SW 1271 (cell line): Measurements from ENCODE around the gene COPZ1.

Experiments
- DNase-seq, 2 experiments: peaks; one replicate each; lab custom pipeline; 2025; lab: John Stamatoyannopoulos, UW

Gene COPZ1

GRCh38 chr12:54377797-54378515 lies 53.0 kb downstream of the COPZ1 start:
- DNase-seq = no peak

- DNase-seq = no peak
Observed at GRCh38 chr12:54378796-54379397, 54.0 kb downstream of the COPZ1 start.

GRCh38 chr12:54379398-54380201 lies 54.7 kb downstream of the COPZ1 start:
- DNase-seq = peak in 1 of 2 experiments; percentile 39

GRCh38 chr12:54381136-54381535 lies 56.2 kb downstream of the COPZ1 start:
- DNase-seq = no peak

- DNase-seq = no peak
Observed at GRCh38 chr12:54383041-54383609, 58.2 kb downstream of the COPZ1 start.

- no peak for DNase-seq
Observed at GRCh38 chr12:54384591-54385041, 59.7 kb downstream of the COPZ1 start, which contains the start of gene ZNF385A. TSS of gene ZNF385A (minus strand) at chr12:54384733. CDS start at chr12:54384514, 219 bp downstream.

GRCh38 chr12:54385251-54385914 lies 60.5 kb downstream of the COPZ1 start:
- DNase-seq = no peak

GRCh38 chr12:54386403-54387113 lies 61.6 kb downstream of the COPZ1 start:
- DNase-seq = no peak

GRCh38 chr12:54387114-54387467 lies 62.2 kb downstream of the COPZ1 start:
- no peak for DNase-seq

GRCh38 chr12:54388237-54389133 lies 63.6 kb downstream of the COPZ1 start:
- no peak for DNase-seq

GRCh38 chr12:54389134-54389508 lies 64.2 kb downstream of the COPZ1 start:
- no peak for DNase-seq

GRCh38 chr12:54389607-54390175 lies 64.8 kb downstream of the COPZ1 start:
- no peak for DNase-seq

- DNase-seq = no peak
Observed at GRCh38 chr12:54390176-54390667, 65.3 kb downstream of the COPZ1 start.

- DNase-seq = no peak
Observed at GRCh38 chr12:54390668-54391551, 66.0 kb downstream of the COPZ1 start.

GRCh38 chr12:54392485-54393206 lies 67.7 kb downstream of the COPZ1 start:
- DNase-seq = no peak

GRCh38 chr12:54393207-54393609 lies 68.3 kb downstream of the COPZ1 start:
- DNase-seq = no peak

GRCh38 chr12:54393743-54394142 lies 68.8 kb downstream of the COPZ1 start:
- no peak for DNase-seq

- peak in 1 of 2 experiments; percentile 27 for DNase-seq
Observed at GRCh38 chr12:54394281-54394719, 69.4 kb downstream of the COPZ1 start.
